Upper lobe of left lung (tissue), 6 donors: ENCODE results near the gene SGCA. TPM values are rescaled to one million over a fixed set of nuclear protein-coding genes. Genes with fewer than 3 reads are reported as not detected.

Source experiments
- ATAC-seq, 2 donors: fragments of 200-7000 bp; cut with Tn5 transposase; one replicate each; pipeline ENCODE4 v1.9.1; 2022; ENCODE audit warnings: mild to moderate bottlenecking in 2 of 2, moderate library complexity in 2 of 2; ENCODE audit not compliant: low FRiP score in 2 of 2
- DNase-seq, 2 donors: peaks; one replicate each; pipeline ENCODE4 v3.0.0-alpha.2; 2019 to 2020
- H3K27ac ChIP-seq, 4 donors: fragments of 200-600 bp; sonication (generic); one replicate each; pipeline ENCODE4 v1.5.1; 2016 to 2019
- H3K27me3 ChIP-seq, 4 donors: fragments of 200-600 bp; sonication (generic); one replicate each; pipeline ENCODE4 v1.5.1; 2017 to 2019
- H3K36me3 ChIP-seq, 4 donors: fragments of 200-600 bp; sonication (generic); one replicate each; pipeline ENCODE4 v1.5.1; 2016 to 2019
- H3K4me1 ChIP-seq, 4 donors: fragments of 200-600 bp; sonication (generic); one replicate each; pipeline ENCODE4 v1.5.1; 2018 to 2019
- H3K4me3 ChIP-seq, 4 donors: fragments of 200-600 bp; sonication (generic); one replicate each; pipeline ENCODE4 v1.5.1; 2017 to 2019; ENCODE audit warnings: mild to moderate bottlenecking in 2 of 4, moderate library complexity in 1 of 4
- H3K9me3 ChIP-seq, 4 donors: fragments of 200-600 bp; sonication (generic); one replicate each; pipeline ENCODE4 v1.5.1; 2018 to 2019
- EP300 ChIP-seq, 4 donors: sonication (generic); formaldehyde crosslinking; IDR thresholded peaks; one replicate each; pipeline ENCODE4 v1.5.1; 2017; ENCODE audit warnings: antibody characterized with exemption in 4 of 4, control low read depth in 2 of 4
- POLR2A ChIP-seq, 4 donors: fragments of 450-650 bp; IDR thresholded peaks; one replicate each; pipeline ENCODE4 v1.5.1; 2016 to 2017; ENCODE audit warnings: antibody characterized with exemption in 4 of 4, mild to moderate bottlenecking in 2 of 4
- POLR2AphosphoS5 ChIP-seq, 2 donors: sonication (generic); formaldehyde crosslinking; IDR thresholded peaks; one replicate each; pipeline ENCODE4 v1.5.1; 2017; ENCODE audit warnings: antibody characterized with exemption in 2 of 2
- WGBS, 2 donors: methylation state at CpG; one replicate each; pipeline ENCODE4 v1.1.5; 2017 to 2018; 5-methylcytosine and 5-hydroxymethylcytosine counted together
- total RNA-seq, 6 donors: library from RNA; depleted of rRNA in 4 of 6; stranded (reverse); fragments of >200 nt in 4 of 6; gene quantifications; one replicate each; pipeline versions ENCODE4 v1.1.0 to v1.2.1, GENCODE V29; 2016 to 2021
- TF ChIP-seq, protein P1 (sequence below), 6 experiments: fragments of 450-650 bp in 4 of 6; fragments of 200-600 bp in 2 of 6; sonication (generic) in 2 of 6; IDR thresholded peaks; one replicate each; pipeline ENCODE4 v1.5.1; 2016 to 2019; ENCODE audit warnings: antibody characterized with exemption in 6 of 6
- donor health status: DM: no; HTN: no; CAD: no; lungs with moderate emphysema.
- donor health status: DM: no; HTN: yes; CAD: no; lungs with severe emphysema.

The SGCA gene
- total RNA-seq, 6 donors from 2014 or later: 1.6 to 19.7 (median 14.1) TPM

DNA sequence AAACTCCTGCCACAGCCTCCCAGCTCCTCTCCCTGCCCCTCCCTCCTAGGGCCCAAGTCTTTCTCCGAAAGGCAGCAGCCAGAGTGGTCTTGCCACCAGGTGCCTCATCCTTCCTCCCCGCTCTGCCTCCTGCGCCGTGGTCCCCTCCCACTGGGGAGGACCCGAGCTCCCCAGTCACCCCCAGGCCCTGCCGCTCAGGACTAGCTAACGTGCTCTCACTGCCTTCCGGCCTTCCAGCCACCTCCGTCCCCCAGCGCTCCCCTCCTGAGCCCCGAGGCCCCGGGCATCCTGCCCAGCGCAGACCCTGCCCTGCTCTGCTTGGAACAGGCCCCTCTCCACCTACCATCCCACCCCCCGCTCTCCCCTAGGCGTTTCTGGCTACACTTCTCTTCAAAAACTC, 55.0 kb downstream of the SGCA start:
- Histone ChIP-seq H3K27me3 (no peaks in the 10 kb centered on the region), H3K4me3 (no peak overlapping the region), H3K9me3 (peaks cover 0 to 6% (median 1%) of the 10 kb centered on the region in 4 donors), H3K4me1 (peaks cover 25 to 50% (median 40%) of the 10 kb centered on the region in 4 donors), H3K27ac (peak overlapping the region; percentile 59 to 84 (median 78)), H3K36me3 (no peaks in the 10 kb centered on the region)
- WGBS, 2 donors: 84 to 86% methylated on average over 15 of the region's 15 CpGs
- TF ChIP-seq EP300 (IDR thresholded peaks at IDR 0.05): no peak
- no peak for TF ChIP-seq POLR2AphosphoS5 (IDR thresholded peaks at IDR 0.05)
- TF ChIP-seq, protein P1, sequence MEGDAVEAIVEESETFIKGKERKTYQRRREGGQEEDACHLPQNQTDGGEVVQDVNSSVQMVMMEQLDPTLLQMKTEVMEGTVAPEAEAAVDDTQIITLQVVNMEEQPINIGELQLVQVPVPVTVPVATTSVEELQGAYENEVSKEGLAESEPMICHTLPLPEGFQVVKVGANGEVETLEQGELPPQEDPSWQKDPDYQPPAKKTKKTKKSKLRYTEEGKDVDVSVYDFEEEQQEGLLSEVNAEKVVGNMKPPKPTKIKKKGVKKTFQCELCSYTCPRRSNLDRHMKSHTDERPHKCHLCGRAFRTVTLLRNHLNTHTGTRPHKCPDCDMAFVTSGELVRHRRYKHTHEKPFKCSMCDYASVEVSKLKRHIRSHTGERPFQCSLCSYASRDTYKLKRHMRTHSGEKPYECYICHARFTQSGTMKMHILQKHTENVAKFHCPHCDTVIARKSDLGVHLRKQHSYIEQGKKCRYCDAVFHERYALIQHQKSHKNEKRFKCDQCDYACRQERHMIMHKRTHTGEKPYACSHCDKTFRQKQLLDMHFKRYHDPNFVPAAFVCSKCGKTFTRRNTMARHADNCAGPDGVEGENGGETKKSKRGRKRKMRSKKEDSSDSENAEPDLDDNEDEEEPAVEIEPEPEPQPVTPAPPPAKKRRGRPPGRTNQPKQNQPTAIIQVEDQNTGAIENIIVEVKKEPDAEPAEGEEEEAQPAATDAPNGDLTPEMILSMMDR (IDR thresholded peaks at IDR 0.05): no peak
- no peak for TF ChIP-seq POLR2A (IDR thresholded peaks at IDR 0.05)
- ATAC-seq (no peak), DNase-seq (peak in 1 of 2 donors; percentile 81)

- 49 to 75% methylated on average over 9 of the region's 9 CpGs for WGBS, 2 donors
- peak overlapping the region in 1 of 4 donors; percentile 2 for H3K4me3 ChIP-seq
- peaks cover 25 to 50% (median 40%) of the 10 kb centered on the region in 4 donors for H3K4me1 ChIP-seq
- peak overlapping the region; percentile 59 to 84 (median 78) for H3K27ac ChIP-seq
- no peaks in the 10 kb centered on the region for H3K36me3 ChIP-seq
- ATAC-seq (peak; percentile 67 to 77), DNase-seq (peak in 1 of 2 donors; percentile 69)
- no peaks in the 10 kb centered on the region for H3K27me3 ChIP-seq
- H3K9me3 ChIP-seq: peaks cover 0 to 9% (median 1%) of the 10 kb centered on the region in 4 donors
- TF ChIP-seq, protein P1 (IDR thresholded peaks at IDR 0.05): no peak
- no peak for TF ChIP-seq POLR2A (IDR thresholded peaks at IDR 0.05)
- no peak for TF ChIP-seq EP300 (IDR thresholded peaks at IDR 0.05)
- TF ChIP-seq POLR2AphosphoS5 (IDR thresholded peaks at IDR 0.05): no peak
Observed at GRCh38 chr17:50221266-50221863, 55.6 kb downstream of the SGCA start.

GRCh38 chr17:50221864-50222545, 56.2 kb downstream of the SGCA start:
- peak; percentile 81 to 85 for ATAC-seq
- Histone ChIP-seq H3K27ac (peak overlapping the region; percentile 59 to 84 (median 78)), H3K4me3 (no peak overlapping the region), H3K36me3 (no peaks in the 10 kb centered on the region), H3K27me3 (no peaks in the 10 kb centered on the region), H3K9me3 (peaks cover 0 to 9% (median 3%) of the 10 kb centered on the region in 4 donors), H3K4me1 (peaks cover 25 to 50% (median 40%) of the 10 kb centered on the region in 4 donors)
- TF ChIP-seq POLR2A (IDR thresholded peaks at IDR 0.05) (no peak), POLR2AphosphoS5 (IDR thresholded peaks at IDR 0.05) (peak in 1 of 2 donors; percentile 41)
- TF ChIP-seq, protein P1 (IDR thresholded peaks at IDR 0.05): no peak
- DNase-seq: peak; percentile 31 to 93
- WGBS, 2 donors: 41 to 58% methylated on average over 5 to 8 of the region's 8 CpGs

GRCh38 chr17:50222922-50223321, 57.1 kb downstream of the SGCA start:
- Histone ChIP-seq H3K36me3 (no peaks in the 10 kb centered on the region), H3K27me3 (no peaks in the 10 kb centered on the region), H3K4me1 (peaks cover 21 to 50% (median 40%) of the 10 kb centered on the region in 4 donors), H3K9me3 (peaks cover 0 to 9% (median 3%) of the 10 kb centered on the region in 4 donors), H3K27ac (peak overlapping the region; percentile 59 to 84 (median 78)), H3K4me3 (no peak overlapping the region)
- TF ChIP-seq, protein P1 (IDR thresholded peaks at IDR 0.05): no peak
- no peak for TF ChIP-seq POLR2AphosphoS5 (IDR thresholded peaks at IDR 0.05)
- 68 to 74% methylated on average over 6 of the region's 6 CpGs for WGBS, 2 donors
- DNase-seq: no peak
- ATAC-seq: no peak

Other genes with a start within 250 kb of the SGCA start
- gene DLX4, start 196.8 kb upstream of the SGCA start, total RNA-seq: 10 to 100 TPM in 1 of 6 donors, 1 to 10 TPM in 4, under 1 TPM in 1; 0.61 to 12.7 (median 2.5) TPM
- gene DLX3, start 170.8 kb upstream of the SGCA start, total RNA-seq: under 1 TPM in 4 of 6 donors, not detected in 2; 0.20 to 0.91 (median 0.54) TPM
- gene ITGA3, start 109.9 kb upstream of the SGCA start, total RNA-seq: 100 to 1,000 TPM; 193 to 469 (median 350) TPM
- gene PDK2, start 70.7 kb upstream of the SGCA start, total RNA-seq: 10 to 100 TPM; 15.7 to 80.7 (median 34.9) TPM
- 10 to 100 TPM in 2 of 6 donors, 1 to 10 TPM in 3, under 1 TPM in 1; 0.49 to 16.8 (median 5.6) TPM for gene SAMD14, start 35.8 kb upstream of the SGCA start, total RNA-seq
- gene PPP1R9B, start 15.3 kb upstream of the SGCA start, total RNA-seq: 100 to 1,000 TPM in 1 of 6 donors, 10 to 100 TPM in 5; 37.5 to 121 (median 74.7) TPM
- gene COL1A1, start 35.6 kb downstream of the SGCA start, total RNA-seq: 100 to 1,000 TPM in 3 of 6 donors, 10 to 100 TPM in 3; 15.4 to 555 (median 117) TPM
- 10 to 100 TPM in 1 of 6 donors, 1 to 10 TPM in 5; 1.3 to 15.7 (median 3.8) TPM for gene TMEM92, start 108.5 kb downstream of the SGCA start, total RNA-seq
- gene XYLT2, start 180.1 kb downstream of the SGCA start, total RNA-seq: 10 to 100 TPM; 16.4 to 33.5 (median 19.2) TPM
- gene MRPL27, start 207.2 kb downstream of the SGCA start, total RNA-seq: 10 to 100 TPM in 5 of 6 donors, 1 to 10 TPM in 1; 7.3 to 59.1 (median 50.6) TPM
- gene EME1, start 207.2 kb downstream of the SGCA start, total RNA-seq: 10 to 100 TPM in 1 of 6 donors, 1 to 10 TPM in 2, under 1 TPM in 1, not detected in 2; 0.30 to 12.1 (median 1.2) TPM
- 100 to 1,000 TPM in 1 of 6 donors, 10 to 100 TPM in 5; 19.9 to 135 (median 67.0) TPM for gene LRRC59, start 231.5 kb downstream of the SGCA start, total RNA-seq